ENCODE results near the gene SHANK3. TPM values are rescaled to one million over a fixed set of nuclear protein-coding genes. Genes with fewer than 3 reads are reported as not detected.

SHANK3 gene
- polyA plus RNA-seq, 1 of the 3 experiments (the other 2 are of a cell fraction): 1.5 TPM

DNA sequence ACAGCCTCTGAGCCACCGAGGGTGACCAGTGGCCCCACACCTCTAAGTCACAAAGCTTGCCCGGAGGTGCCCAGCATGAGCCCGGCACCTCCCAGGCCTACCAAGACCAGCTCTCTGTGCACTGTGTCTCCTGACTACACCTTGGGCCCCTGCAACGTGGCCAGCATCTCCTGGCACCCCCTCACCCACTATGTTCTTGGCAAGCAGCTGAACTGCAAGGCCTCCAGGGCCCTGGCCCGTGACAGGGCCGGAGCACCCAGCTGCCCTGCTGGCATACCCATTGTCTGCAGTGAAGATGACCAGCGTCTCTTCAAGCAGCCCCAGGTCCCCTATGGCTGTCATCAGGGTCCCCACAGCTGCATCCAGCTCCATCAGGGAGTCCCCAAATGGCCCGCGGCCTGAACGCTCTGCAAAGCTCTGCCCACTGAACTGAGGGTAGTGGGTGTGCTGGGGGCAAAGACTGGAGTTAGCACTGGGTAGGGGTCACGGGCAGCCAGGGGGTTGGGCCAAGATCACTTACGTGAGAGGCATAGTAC lies 46.2 kb upstream of the SHANK3 start:
- Histone ChIP-seq H3K79me2 (ENCODE audit: insufficient read depth) (peaks cover 7% of the 10 kb centered on the region; the same call in 1 of the 2 replicates), H3K4me2 (peak overlapping the region; percentile 95; the same call in 1 of the 2 replicates), H3K36me3 (replicated peaks in 1 of 2; ENCODE audit: control insufficient read depth in 1 of 2, insufficient read depth in 2 of 2, low read length in 1 of 2) (peaks cover 0 to 6% of the 10 kb centered on the region in 2 experiments), H3F3A (replicated peaks; ENCODE audit: insufficient read depth) (no peaks in the 10 kb centered on the region), H3K27me3 (ENCODE audit: insufficient read depth) (no peaks in the 10 kb centered on the region), H3K27ac (ENCODE audit: low read depth in 2 of 2, low read length in 1 of 2) (no peak overlapping the region), H3K9me3 (no peaks in the 10 kb centered on the region), H3K9ac (no peak overlapping the region), H3K9me2 (no peaks in the 10 kb centered on the region), H3K4me3 (ENCODE audit: low read depth in 2 of 2, low read length in 1 of 2) (no peak overlapping the region), H4K20me1 (ENCODE audit: insufficient read depth) (no peaks in the 10 kb centered on the region), H3K4me1 (ENCODE audit: control insufficient read depth in 1 of 2, insufficient read depth in 2 of 2, low read depth in 1 of 2, low read length in 1 of 2) (peaks cover 0 to 21% of the 10 kb centered on the region in 2 experiments; a peak in 2 of 4 replicates), H2AFZ (ENCODE audit: low read depth) (no peak overlapping the region)
- ChIA-PET CTCF (interaction anchor here (0.9 to 1.5 kb wide), 3 partner anchors 66 to 101 kb away, joined by 3 to 4 read pairs (median 3); partner anchors contain the start of gene SCO2), POLR2A (no interaction called here)
- TF ChIP-seq MEF2A (IDR thresholded peaks at IDR 0.05; ENCODE audit: borderline replicate concordance, low read depth) (no peak), FOXJ3 (CRISPR knock-in tag; IDR thresholded peaks at IDR 0.05) (no peak), FOSL2 (IDR thresholded peaks at IDR 0.05; ENCODE audit: borderline replicate concordance, low read depth) (no peak), FOXM1 (IDR thresholded peaks at IDR 0.05; ENCODE audit: low read depth) (no peak), TAF1 (IDR thresholded peaks at IDR 0.05; ENCODE audit: borderline replicate concordance, low read depth, low read length) (no peak), EP300 (IDR thresholded peaks at IDR 0.05; ENCODE audit: borderline replicate concordance in 1 of 2, low read depth in 1 of 2, low read length in 1 of 2) (no peak), CHD2 (IDR thresholded peaks at IDR 0.05; ENCODE audit: low read length, partially characterized antibody) (no peak), NFIC (IDR thresholded peaks at IDR 0.05; ENCODE audit: borderline replicate concordance) (no peak), TCF12 (IDR thresholded peaks at IDR 0.05) (no peak), JUND (IDR thresholded peaks at IDR 0.05) (no peak), TEAD4 (IDR thresholded peaks at IDR 0.05; ENCODE audit: borderline replicate concordance, insufficient read depth) (no peak), RFX5 (IDR thresholded peaks at IDR 0.05; ENCODE audit: low read length) (no peak), NRF1 (IDR thresholded peaks at IDR 0.05; ENCODE audit: low read depth, low read length) (no peak), ELF1 (IDR thresholded peaks at IDR 0.05) (no peak)
- TF ChIP-seq, protein P1, sequence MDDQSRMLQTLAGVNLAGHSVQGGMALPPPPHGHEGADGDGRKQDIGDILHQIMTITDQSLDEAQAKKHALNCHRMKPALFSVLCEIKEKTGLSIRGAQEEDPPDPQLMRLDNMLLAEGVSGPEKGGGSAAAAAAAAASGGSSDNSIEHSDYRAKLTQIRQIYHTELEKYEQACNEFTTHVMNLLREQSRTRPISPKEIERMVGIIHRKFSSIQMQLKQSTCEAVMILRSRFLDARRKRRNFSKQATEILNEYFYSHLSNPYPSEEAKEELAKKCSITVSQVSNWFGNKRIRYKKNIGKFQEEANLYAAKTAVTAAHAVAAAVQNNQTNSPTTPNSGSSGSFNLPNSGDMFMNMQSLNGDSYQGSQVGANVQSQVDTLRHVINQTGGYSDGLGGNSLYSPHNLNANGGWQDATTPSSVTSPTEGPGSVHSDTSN (IDR thresholded peaks at IDR 0.05): no peak
- TF ChIP-seq, protein P2, sequence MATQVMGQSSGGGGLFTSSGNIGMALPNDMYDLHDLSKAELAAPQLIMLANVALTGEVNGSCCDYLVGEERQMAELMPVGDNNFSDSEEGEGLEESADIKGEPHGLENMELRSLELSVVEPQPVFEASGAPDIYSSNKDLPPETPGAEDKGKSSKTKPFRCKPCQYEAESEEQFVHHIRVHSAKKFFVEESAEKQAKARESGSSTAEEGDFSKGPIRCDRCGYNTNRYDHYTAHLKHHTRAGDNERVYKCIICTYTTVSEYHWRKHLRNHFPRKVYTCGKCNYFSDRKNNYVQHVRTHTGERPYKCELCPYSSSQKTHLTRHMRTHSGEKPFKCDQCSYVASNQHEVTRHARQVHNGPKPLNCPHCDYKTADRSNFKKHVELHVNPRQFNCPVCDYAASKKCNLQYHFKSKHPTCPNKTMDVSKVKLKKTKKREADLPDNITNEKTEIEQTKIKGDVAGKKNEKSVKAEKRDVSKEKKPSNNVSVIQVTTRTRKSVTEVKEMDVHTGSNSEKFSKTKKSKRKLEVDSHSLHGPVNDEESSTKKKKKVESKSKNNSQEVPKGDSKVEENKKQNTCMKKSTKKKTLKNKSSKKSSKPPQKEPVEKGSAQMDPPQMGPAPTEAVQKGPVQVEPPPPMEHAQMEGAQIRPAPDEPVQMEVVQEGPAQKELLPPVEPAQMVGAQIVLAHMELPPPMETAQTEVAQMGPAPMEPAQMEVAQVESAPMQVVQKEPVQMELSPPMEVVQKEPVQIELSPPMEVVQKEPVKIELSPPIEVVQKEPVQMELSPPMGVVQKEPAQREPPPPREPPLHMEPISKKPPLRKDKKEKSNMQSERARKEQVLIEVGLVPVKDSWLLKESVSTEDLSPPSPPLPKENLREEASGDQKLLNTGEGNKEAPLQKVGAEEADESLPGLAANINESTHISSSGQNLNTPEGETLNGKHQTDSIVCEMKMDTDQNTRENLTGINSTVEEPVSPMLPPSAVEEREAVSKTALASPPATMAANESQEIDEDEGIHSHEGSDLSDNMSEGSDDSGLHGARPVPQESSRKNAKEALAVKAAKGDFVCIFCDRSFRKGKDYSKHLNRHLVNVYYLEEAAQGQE (IDR thresholded peaks at IDR 0.05; ENCODE audit: low read depth, low read length): no peak
- TF ChIP-seq, protein P3, sequence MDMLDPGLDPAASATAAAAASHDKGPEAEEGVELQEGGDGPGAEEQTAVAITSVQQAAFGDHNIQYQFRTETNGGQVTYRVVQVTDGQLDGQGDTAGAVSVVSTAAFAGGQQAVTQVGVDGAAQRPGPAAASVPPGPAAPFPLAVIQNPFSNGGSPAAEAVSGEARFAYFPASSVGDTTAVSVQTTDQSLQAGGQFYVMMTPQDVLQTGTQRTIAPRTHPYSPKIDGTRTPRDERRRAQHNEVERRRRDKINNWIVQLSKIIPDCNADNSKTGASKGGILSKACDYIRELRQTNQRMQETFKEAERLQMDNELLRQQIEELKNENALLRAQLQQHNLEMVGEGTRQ (IDR thresholded peaks at IDR 0.05; ENCODE audit: borderline replicate concordance, low read depth, low read length): no peak
- TF ChIP-seq, protein P4, sequence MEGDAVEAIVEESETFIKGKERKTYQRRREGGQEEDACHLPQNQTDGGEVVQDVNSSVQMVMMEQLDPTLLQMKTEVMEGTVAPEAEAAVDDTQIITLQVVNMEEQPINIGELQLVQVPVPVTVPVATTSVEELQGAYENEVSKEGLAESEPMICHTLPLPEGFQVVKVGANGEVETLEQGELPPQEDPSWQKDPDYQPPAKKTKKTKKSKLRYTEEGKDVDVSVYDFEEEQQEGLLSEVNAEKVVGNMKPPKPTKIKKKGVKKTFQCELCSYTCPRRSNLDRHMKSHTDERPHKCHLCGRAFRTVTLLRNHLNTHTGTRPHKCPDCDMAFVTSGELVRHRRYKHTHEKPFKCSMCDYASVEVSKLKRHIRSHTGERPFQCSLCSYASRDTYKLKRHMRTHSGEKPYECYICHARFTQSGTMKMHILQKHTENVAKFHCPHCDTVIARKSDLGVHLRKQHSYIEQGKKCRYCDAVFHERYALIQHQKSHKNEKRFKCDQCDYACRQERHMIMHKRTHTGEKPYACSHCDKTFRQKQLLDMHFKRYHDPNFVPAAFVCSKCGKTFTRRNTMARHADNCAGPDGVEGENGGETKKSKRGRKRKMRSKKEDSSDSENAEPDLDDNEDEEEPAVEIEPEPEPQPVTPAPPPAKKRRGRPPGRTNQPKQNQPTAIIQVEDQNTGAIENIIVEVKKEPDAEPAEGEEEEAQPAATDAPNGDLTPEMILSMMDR (IDR thresholded peaks at IDR 0.05): no peak
- no peak for DNase-seq
- 97% methylated on average over 9 of the region's 12 CpGs for WGBS (ENCODE audit: low lambda C conversion rate)
